Medulla oblongata (tissue), 1 donor: ENCODE results near the gene GYS1.
"Not testable (repeated sequence)": the region's sequence is repeated elsewhere in the genome, so short reads cannot be mapped to it uniquely, and the experiment has no call there.

Experiments
- DNase-seq: peaks from one replicate; pipeline ENCODE4 v3.0.0-alpha.2; 2015; ENCODE audit errors: extremely low spot score

Gene GYS1

DNA sequence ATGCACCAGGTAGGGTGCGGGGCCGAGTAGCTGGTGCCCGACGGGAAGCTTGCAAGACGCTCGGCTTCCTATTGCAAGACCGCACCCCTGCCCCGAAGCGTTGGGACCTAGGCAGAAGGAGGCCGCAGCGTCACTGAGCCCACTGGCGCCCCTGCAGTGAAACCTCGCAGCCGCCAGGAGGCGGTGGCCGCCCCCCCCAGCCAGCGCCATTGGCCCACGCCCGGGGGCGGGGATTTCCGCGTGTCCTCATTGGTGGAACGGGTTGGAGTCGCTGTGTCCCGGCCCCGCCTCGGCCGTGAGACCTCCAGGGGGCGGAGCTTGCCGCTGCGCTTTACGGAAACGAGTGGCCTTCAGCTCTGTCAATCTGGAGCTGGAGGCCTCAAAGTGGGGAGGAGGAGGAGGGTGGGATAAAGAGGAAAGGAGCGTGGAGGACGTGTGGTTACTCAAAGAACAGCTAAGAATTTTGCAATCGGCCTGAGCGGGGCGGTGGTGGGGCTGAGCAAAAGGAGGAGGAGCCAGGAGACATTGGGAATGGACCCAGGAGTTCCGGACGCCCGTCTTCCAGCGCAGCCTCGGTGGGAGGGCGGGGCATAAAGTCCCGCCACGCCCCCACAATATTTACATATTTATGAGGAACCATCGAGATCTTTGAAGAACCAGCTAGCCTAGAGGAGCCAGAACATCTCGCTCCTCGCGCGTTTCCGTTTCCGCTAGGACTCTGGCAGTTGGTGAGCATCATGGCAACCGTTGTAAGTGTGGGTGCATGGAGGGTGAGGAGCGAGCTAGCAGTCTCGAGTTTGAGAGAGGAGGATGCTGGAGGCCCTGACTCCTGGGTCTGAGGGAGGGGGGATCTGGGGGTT lies at the start of gene GYS1, which contains the start of gene RUVBL2:
Gene GYS1 (minus strand): TSS at position 135 of the 860 bp plus-strand sequence. CDS start 197 bp downstream, outside the sequence.
Gene RUVBL2 (plus strand): TSS at position 713 of the 860 bp plus-strand sequence. CDS start 25 bp downstream, at position 738.
- peak; percentile 100 for DNase-seq

DNA sequence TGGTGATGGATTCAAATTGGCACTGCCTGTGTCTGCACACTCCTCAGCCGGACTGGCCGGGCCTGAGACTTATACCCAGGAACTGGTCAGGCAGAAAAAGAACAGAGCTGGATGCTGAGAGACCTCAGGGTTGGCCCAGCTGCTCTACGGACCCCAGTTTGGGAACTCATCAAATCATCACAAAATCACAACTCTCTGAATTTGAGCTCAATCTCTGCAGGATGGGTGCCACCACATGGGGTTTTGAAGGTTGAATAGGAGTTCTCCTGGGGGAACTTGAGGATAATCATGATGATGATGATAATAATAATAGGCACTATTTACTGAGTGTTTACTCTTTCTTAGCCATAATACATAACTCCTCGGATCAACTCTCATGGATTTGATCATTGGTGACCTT lies 49.6 kb upstream of the GYS1 start:
- DNase-seq: not testable (repeated sequence)

DNA sequence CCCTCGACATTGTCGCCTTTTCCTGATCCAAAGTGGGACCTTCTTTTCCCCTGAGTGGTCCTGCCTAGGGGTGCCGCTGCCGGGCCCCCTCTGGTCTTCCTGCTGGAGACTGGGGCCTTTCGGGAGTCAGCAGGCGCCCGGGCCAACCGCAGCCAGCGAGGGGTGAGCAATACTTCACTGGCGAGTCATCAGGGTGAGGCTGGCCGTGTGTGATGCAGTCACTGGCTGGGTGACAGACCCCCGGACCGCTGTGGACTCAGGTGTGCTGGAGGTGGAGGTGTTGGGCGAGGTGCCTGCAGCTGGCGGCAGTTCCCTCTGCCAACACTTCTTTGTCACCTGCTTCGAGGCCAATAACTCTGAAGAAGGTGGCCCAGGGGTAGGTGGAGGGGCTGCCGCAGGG lies 49.1 kb upstream of the GYS1 start:
- no peak for DNase-seq

DNA sequence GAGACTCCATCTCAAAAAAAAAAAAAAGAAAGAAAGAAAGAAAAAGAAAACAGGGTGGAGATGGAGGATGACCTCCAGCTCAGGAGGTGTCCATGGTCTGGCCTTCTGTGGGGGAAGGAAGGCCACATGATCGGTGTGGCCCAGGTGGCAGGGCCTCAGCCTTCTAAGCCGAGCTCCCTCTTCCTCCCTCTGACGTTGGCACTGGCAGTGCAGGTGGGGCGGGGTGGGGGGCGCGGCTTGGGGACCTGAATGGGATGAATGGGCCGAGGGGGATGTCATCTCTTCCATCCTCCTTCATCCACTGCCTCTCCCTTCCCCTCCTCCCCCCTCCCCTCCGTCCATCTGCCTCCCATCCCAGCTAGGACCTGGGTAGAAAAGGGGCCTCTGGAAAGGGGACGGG lies 46.6 kb upstream of the GYS1 start:
- DNase-seq: not testable (repeated sequence)

DNA sequence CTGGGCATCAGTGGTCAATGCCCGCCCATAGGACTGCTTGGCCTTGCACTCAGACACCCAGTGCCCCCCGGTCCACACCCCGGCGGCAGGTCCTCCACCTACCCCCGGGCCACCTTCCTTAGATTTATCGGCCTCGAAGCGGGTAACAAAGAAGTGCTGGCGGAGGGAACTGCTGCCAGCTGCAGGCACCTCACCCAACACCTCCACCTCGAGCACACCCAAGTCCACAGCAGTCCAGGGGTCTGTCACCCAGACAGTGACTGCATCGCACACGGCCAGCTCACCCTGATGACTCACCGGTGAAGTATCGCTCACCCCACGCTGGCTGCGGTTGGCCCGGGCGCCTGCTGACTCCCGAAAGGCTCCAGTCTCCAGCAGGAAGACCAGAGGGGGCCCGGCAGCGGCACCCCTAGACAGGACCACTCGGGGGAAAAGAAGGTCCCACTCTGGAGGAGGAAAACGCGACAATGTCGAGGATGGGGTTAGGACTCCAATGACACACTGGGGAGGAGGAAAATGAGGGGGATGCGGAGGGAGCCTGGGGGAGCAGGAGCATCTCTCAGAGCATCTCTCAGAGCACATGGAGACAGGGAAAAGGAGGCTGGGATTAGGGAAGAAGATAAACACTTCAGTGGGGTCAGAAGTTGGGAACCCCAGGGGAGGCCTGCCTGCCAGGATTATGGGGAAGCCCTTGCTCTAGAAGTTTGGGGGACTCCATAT lies 45.6 kb upstream of the GYS1 start:
- DNase-seq: not testable (repeated sequence)

DNA sequence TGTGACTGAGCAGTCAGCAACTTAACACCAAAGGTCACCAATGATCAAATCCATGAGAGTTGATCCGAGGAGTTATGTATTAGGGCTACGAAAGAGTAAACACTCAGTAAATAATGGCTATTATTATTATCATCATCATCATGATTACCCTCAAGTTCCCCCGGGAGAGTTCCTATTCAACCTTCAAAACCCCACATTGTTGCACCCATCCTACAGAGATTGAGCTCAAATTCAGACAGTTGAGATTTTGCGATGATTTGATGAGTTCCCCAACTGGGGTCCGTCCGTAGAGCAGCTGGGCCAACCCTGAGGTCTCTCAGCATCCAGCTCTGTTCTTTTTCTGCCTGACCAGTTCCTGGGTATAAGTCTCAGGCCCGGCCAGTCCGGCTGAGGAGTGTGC lies 45.0 kb upstream of the GYS1 start:
- not testable (repeated sequence) for DNase-seq

DNA sequence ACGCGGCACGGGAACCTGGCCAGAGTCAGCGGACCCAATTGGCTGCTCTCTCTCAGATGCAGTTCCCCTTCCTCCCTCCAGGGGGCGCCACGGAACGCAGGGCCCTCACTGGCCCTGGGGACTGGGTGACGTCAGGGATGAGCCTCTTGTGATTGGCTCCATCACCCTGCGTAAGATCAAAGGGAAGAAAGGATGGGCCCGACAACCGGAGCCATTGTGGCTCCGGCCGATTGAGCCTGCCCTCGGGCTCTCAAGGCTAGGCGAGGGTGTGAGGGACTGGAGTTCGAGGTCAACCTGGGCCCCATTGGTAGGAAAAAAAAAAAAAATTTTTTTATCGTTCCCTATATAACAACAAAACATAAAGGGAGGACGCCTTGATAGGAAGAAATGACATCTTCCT lies 43.7 kb upstream of the GYS1 start, which contains the start of gene CGB1:
Gene CGB1 (minus strand): TSS at position 81 of the 400 bp plus-strand sequence. CDS start 184 bp downstream, outside the sequence.
- not testable (repeated sequence) for DNase-seq

DNA sequence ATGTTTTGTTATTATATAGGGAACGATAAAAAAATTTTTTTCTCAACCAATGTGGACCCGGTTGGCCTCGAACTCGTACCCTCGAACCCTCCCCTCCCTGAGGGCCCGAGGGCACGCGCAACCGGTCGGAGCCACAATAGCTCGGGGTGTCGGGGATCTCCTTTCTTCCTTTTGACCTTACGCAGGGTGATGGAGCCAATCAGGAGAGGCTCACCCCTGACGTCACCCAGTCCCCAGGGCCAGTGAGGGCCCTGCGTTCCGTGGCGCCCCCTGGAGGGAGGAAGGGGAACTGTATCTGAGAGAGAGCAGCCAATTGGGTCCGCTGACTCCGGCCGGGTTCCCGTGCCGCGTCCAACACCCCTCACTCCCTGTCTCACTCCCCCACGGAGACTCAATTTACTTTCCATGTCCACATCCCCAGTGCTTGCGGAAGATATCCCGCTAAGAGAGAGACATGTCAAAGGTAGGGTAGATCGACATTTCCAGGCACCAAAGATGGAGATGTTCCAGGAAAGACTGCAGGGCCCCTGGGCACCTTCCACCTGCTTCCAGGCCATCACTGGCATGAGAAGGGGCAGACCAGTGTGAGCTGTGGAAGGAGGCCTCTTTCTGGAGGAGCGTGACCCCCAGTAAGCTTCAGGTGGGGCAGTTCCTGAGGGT lies 38.7 kb upstream of the GYS1 start, which contains the start of gene CGB2:
Gene CGB2 (plus strand): TSS at position 249 of the 660 bp plus-strand sequence. CDS start 206 bp downstream, at position 455.
- not testable (repeated sequence) for DNase-seq

DNA sequence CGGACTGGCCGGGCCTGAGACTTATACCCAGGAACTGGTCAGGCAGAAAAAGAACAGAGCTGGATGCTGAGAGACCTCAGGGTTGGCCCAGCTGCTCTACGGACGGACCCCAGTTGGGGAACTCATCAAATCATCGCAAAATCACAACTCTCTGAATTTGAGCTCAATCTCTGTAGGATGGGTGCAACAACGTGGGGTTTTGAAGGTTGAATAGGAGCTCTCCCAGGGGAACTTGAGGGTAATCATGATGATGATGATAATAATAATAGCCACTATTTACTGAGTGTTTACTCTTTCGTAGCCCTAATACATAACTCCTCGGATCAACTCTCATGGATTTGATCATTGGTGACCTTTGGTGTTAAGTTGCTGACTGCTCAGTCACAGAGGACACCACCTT lies 37.2 kb upstream of the GYS1 start:
- DNase-seq: not testable (repeated sequence)

DNA sequence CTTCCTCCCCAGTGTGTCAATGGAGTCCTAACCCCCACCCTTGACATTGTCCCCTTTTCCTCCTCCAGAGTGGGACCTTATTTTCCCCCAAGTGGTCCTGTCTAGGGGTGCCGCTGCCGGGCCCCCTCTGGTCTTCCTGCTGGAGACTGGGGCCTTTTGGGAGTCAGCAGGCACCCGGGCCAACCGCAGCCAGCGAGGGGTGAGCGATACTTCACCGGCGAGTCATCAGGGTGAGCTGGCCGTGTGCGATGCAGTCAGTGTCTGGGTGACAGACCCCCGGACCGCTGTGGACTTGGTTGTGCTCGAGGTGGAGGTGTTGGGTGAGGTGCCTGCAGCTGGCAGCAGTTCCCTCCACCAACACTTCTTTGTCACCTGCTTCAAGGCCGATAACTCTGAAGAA lies 36.6 kb upstream of the GYS1 start:
- DNase-seq: not testable (repeated sequence)

DNA sequence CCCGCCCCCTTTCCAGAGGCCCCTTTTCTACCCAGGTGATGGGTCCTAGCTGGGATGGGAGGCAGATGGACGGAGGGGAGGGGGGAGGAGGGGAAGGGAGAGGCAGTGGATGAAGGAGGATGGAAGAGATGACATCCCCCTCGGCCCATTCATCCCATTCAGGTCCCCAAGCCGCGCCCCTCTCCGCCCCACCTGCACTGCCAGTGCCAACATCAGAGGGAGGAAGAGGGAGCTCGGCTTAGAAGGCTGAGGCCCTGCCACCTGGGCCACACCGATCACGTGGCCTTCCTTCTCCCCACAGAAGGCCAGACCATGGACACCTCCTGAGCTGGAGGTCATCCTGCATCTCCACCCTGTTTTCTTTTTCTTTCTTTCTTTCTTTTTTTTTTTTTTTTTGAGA lies 35.6 kb upstream of the GYS1 start:
- not testable (repeated sequence) for DNase-seq

DNA sequence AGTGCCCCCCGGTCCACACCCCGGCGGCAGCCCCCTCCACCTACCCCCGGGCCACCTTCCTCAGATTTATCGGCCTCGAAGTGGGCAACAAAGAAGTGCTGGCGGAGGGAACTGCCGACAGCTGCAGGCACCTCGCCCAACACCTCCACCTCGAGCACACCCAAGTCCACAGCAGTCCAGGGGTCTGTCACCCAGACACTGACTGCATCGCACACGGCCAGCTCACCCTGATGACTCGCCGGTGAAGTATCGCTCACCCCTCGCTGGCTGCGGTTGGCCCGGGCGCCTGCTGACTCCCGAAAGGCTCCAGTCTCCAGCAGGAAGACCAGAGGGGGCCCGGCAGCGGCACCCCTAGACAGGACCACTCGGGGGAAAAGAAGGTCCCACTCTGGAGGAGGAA lies 32.5 kb upstream of the GYS1 start:
- DNase-seq: not testable (repeated sequence)

DNA sequence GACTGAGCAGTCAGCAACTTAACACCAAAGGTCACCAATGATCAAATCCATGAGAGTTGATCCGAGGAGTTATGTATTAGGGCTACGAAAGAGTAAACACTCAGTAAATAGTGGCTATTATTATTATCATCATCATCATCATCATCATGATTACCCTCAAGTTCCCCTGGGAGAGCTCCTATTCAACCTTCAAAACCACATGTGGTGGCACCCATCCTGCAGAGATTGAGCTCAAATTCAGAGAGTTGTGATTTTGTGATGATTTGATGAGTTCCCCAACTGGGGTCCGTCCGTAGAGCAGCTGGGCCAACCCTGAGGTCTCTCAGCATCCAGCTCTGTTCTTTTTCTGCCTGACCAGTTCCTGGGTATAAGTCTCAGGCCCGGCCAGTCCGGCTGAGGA lies 32.0 kb upstream of the GYS1 start:
- DNase-seq: not testable (repeated sequence)

DNA sequence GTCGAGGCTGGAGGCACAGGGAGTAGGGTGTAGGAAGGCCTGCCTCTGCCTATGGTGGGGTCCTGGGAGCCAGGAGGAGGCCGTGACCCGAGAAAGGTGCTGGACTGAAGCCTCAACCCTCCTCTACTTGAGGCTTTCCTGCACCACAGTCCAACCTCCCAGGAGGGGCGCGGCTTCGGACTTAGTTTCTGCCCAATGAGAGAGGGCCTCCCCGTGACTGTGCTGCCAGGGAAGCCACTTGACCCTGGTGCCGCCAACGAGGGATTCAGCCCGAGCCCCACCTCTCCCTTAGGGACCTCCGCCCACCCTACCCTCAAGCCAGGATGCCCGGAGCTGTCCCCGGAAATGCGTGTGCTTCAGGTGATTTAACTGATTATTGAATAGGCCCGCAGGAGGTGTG lies 31.1 kb upstream of the GYS1 start, which contains the start of gene CGB3:
Gene CGB3 (minus strand): TSS at position 101 of the 400 bp plus-strand sequence. CDS start 362 bp downstream, outside the sequence.
- not testable (repeated sequence) for DNase-seq

DNA sequence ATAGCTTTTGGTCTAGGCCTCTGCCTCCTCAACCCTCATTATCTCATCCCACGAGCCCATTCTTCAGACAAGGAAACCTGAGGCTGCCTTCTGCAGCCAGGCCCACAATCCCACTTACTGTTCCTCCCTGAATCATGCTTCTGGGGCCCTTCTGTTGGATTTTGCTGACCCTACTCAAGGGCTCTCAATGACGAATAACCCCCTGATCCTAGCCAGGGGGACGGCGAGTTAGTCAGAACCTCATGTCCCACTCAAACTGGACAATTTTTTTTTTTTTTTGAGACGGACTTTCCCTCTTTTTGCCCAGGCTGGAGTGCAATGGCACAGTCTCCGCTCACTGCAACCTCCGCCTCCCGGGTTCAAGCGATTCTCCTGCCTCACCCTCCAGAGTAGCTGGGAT lies 29.0 kb upstream of the GYS1 start:
- no peak for DNase-seq

DNA sequence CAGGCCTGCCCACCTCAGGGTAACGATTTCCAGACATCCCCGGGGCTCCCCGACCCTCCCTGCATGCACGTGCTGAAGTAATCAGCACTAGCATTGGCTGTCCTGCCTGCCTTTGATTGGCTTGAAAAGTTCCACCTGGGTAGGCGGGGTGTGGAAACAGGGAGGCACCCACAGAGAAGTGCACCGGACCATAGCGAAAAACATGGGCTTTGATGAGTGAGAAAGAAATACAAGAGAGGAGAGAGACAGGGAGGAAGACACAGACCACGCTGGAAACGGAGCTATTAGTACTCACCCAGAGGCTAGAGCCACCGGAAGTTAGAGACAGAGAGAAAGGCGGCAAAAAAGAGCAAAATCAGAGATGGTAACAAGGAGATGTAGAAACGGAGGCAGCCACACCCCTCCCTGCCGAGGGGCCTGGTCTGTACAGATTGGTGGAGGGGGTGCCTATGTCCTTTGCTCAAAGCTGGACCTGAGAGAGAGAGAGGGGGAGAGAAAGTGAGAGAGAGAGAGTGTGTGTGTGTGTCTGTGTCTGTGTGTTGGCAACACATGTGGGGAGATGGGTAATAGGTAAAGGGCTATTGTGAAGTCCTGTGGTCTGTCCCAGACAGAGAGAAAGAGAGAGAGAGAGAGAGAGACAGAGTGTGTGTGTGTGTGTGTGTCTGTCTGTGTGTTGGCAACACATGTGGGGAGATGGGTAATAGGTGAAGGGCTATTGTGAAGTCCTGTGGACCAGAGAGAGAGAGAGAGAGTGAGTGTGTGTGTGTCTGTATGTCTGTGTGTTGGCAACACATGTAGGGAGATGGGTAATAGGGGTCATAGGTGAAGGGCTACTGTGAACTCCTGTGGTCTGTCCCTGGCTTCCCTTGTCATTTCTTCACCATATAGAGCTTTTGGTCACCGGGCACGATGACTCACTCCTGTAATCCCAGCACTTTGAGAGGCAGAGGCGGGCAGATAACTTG lies 28.1 kb upstream of the GYS1 start:
- no peak for DNase-seq

DNA sequence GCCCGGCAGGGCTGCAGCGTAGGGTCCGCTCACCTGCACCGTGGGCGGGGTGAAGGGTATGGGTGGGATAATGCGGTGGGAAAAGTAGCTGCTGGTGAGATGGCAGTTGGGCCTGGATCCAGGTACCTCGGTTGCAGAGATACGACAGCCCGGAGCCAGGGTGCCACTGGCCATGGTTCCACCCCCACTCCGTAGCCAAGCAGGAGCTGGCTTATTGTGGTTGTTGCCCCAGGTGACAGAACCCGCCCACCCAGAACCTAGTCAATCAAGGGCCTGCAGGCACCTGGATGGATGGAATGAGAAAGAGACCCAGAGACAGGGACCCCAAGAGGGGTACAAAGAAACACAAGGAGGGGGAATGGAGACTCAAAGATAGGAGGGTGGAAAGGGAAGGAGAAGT lies 27.2 kb upstream of the GYS1 start:
- DNase-seq: no peak

DNA sequence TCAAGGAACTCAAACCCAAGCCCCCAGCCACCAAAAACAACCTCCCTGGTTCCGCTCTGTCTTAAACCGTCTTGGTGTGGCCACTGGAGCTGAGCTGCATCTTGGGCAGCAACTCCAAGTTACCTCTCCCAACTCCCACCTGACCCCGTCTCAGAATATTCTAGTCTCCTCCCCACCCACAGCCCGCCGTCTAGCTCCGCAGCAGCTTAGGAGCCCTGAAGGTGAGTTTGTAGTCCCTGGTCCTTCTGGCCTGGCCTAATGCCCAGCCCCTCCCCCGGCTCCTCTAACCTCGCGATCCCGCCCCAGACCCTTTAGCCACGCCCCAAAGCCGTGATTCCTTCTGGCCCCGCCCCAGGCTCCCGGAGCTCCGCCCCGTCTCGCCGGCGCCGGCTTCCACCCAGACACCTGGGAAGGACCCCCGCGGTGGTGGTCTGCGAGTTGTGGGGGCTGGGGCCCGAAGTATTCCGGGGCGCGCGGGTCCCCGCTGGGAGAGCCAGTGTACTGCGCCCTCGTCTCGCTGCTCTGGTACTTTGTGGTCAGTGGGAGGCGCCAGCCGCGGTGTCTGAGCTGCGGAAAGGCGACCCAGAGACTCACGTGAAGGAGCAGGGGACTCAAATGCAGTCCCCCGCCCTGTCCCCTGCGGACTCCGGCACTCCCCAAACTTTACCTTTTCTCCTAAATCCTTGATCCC lies 26.3 kb upstream of the GYS1 start:
- DNase-seq: peak; percentile 39

DNA sequence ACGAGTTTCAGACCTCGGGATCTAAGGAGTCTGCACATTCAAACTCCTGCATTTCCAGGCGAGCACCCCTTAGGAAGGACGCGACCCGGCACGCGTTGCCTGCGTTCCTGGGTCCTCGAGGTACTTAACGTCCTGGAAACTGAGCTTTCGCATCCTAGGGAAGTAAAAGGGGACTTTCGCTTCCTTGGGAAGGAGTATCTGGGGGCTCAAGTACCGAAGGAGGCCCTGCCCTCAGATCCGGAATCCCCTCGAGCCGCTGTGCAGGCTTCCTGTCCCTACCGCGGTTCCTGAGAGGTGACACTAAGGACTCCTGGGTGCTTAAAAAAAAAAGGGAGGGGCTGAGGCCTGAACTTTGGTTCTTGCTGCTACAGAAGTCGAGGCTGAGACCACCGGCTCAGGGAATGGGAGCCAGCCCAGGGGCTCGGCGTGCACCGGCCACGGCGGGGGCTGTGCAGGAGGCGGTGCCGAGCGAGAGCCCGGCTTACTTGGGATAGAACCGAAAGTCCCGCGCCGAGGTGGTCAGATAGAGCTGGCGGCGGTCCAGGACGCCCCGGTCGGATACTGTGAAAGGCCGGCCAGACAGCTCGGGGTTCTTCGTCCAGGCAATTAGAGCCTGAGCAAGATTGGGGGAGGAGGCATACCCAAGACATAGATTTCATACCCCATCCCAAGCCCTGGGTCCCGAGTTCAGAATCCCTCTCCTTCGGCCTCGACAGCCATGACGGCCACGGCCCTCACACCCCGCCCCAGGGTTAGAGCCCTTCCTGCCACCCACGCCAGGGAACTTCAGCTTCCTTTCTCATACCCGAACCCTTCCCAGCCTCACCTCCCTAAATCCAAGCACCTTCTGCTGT lies 25.5 kb upstream of the GYS1 start:
- DNase-seq: not testable (repeated sequence)
